GM12864 (cell line): ENCODE data around the gene USP3.
A peak's percentile ranks its signal among the peaks of the same experiment; 100 is the strongest.
"Not testable (repeated sequence)": the region's sequence is repeated elsewhere in the genome, so short reads cannot be mapped to it uniquely, and the experiment has no call there.

Experiments used
- DNase-seq: peaks from one replicate; pipeline ENCODE4 v3.0.0-alpha.2; 2011; ENCODE audit warnings: low read depth
- H3K4me3 ChIP-seq: 2 replicates; pipeline ENCODE4 v1.5.1; 2011; ENCODE audit warnings: mild to moderate bottlenecking, low read depth, low read length, control low read depth
- CTCF ChIP-seq: IDR thresholded peaks from 2 replicates; pipeline ENCODE4 v1.5.1; 2011; ENCODE audit warnings: low read depth, mild to moderate bottlenecking, moderate library complexity, low read length, control low read depth, inconsistent platforms; ENCODE audit errors: missing control alignments

Gene USP3

GRCh38 chr15:63517628-63518027 lies 13.2 kb downstream of the USP3 start:
- DNase-seq, result no peak
- H3K4me3 ChIP-seq, result peak overlapping the region; percentile 23; the same call in 1 of the 2 replicates
- TF ChIP-seq CTCF, result no peak

- TF ChIP-seq CTCF, result no peak
- DNase-seq, result no peak
- no peak overlapping the region for H3K4me3 ChIP-seq
Measured at GRCh38 chr15:63519041-63519440, 14.6 kb downstream of the USP3 start.

GRCh38 chr15:63519548-63520178 lies 15.3 kb downstream of the USP3 start:
- H3K4me3 ChIP-seq, result no peak overlapping the region
- TF ChIP-seq CTCF, result no peak
- no peak for DNase-seq

- H3K4me3 ChIP-seq, DNase-seq: not testable (repeated sequence)
Measured at GRCh38 chr15:63520462-63520861, 16.1 kb downstream of the USP3 start.

GRCh38 chr15:63522225-63522578 lies 17.8 kb downstream of the USP3 start:
- H3K4me3 ChIP-seq, result no peak overlapping the region
- DNase-seq, result no peak
- no peak for TF ChIP-seq CTCF

GRCh38 chr15:63523306-63523990 lies 19.1 kb downstream of the USP3 start:
- H3K4me3 ChIP-seq, result no peak overlapping the region
- TF ChIP-seq CTCF, result no peak
- no peak for DNase-seq

- DNase-seq, result no peak
- no peak overlapping the region for H3K4me3 ChIP-seq
- no peak for TF ChIP-seq CTCF
Measured at GRCh38 chr15:63524316-63525015, 20.1 kb downstream of the USP3 start.
